PC-3 (cell line): ENCODE measurements around the gene DOCK1. TPM values are rescaled to one million over a fixed set of nuclear protein-coding genes. Genes with fewer than 3 reads are reported as not detected.

ENCODE experiments used
- ATAC-seq: fragments of 200-7000 bp; cut with Tn5 transposase; 2 replicates; pipeline ENCODE4 v1.9.1; 2020; ENCODE audit warnings: mild to moderate bottlenecking, moderate library complexity
- BruUV-seq: library from RNA; stranded (reverse); fragments of 400-500 nt; replicated peaks from 2 replicates; lab custom pipeline; 2021; lab: Mats Ljungman, UMichigan
- CTCF ChIA-PET: fragments of 300-600 bp; sonication (Branson Sonifier 250); formaldehyde crosslinking; loops from one replicate; lab custom pipeline; 2022; ENCODE audit warnings: antibody characterized with exemption; lab: Charles Lee
- POLR2A ChIA-PET: fragments of 300-600 bp; sonication (Branson Sonifier 250); formaldehyde crosslinking; loops from one replicate; lab custom pipeline; 2022; ENCODE audit warnings: antibody characterized with exemption; ENCODE audit not compliant: unreplicated experiment; lab: Charles Lee
- DNase-seq: peaks from one replicate; pipeline ENCODE4 v3.0.0-alpha.2; 2015
- H2AFZ ChIP-seq: fragments of 300-600 bp; sonication (generic); 2 replicates; pipeline ENCODE4 v1.6.0; 2016; ENCODE audit warnings: antibody characterized with exemption, low read length
- H3F3A ChIP-seq: fragments of 300-600 bp; sonication (generic); one replicate; pipeline ENCODE4 v1.6.0; 2017; ENCODE audit warnings: antibody characterized with exemption, low read length, control low read depth, mild to moderate bottlenecking; ENCODE audit not compliant: unreplicated experiment
- H3K27ac ChIP-seq: fragments of 300-600 bp; sonication (generic); 2 replicates; pipeline ENCODE4 v1.5.1; 2016; ENCODE audit warnings: mild to moderate bottlenecking, low read length
- H3K27me3 ChIP-seq: fragments of 300-600 bp; sonication (generic); 2 replicates; pipeline ENCODE4 v1.6.1; 2016; ENCODE audit warnings: low read length, mixed read lengths
- H3K36me3 ChIP-seq: fragments of 300-600 bp; sonication (generic); 2 replicates; pipeline ENCODE4 v1.6.1; 2016; ENCODE audit warnings: low read depth, mixed run types, low read length, mixed read lengths
- H3K4me1 ChIP-seq: fragments of 300-600 bp; sonication (generic); 2 replicates; pipeline ENCODE4 v1.5.1; 2016; ENCODE audit warnings: low read length; ENCODE audit not compliant: insufficient read depth
- H3K4me2 ChIP-seq: fragments of 300-600 bp; sonication (generic); 2 replicates; pipeline ENCODE4 v1.6.0; 2016; ENCODE audit warnings: low read length
- H3K4me3 ChIP-seq: fragments of 300-600 bp; sonication (generic); 2 replicates; pipeline ENCODE4 v1.5.1; 2016; ENCODE audit warnings: mild to moderate bottlenecking, low read length, mixed read lengths
- H3K79me2 ChIP-seq: fragments of 300-600 bp; sonication (generic); 2 replicates; pipeline ENCODE4 v1.6.1; 2017; ENCODE audit warnings: low read length, mixed read lengths
- H3K9ac ChIP-seq: fragments of 300-600 bp; sonication (generic); 2 replicates; pipeline ENCODE4 v1.6.0; 2016; ENCODE audit warnings: mild to moderate bottlenecking, low read length
- H3K9me2 ChIP-seq: fragments of 300-600 bp; sonication (generic); replicated peaks from 2 replicates; pipeline ENCODE4 v1.6.1; 2016; ENCODE audit warnings: mixed run types, low read length, mixed read lengths
- H3K9me3 ChIP-seq: fragments of 300-600 bp; sonication (generic); 2 replicates; pipeline ENCODE4 v1.6.1; 2016; ENCODE audit warnings: low read length, mixed read lengths
- H4K20me1 ChIP-seq: fragments of 300-600 bp; sonication (generic); 2 replicates; pipeline ENCODE4 v1.6.1; 2016; ENCODE audit warnings: low read length, mixed read lengths
- CTCF ChIP-seq: fragments of 300-600 bp; sonication (generic); conservative IDR thresholded peaks from 2 replicates; pipeline ENCODE4 v1.5.1; 2017; ENCODE audit warnings: antibody characterized with exemption, low read depth, mild to moderate bottlenecking, low read length
- EZH2 ChIP-seq: fragments of 300-600 bp; sonication (generic); IDR thresholded peaks from one replicate; pipeline ENCODE4 v1.6.1; 2017; ENCODE audit warnings: antibody characterized with exemption, mild to moderate bottlenecking, low read length; ENCODE audit not compliant: unreplicated experiment
- EZH2phosphoT487 ChIP-seq: fragments of 300-600 bp; sonication (generic); IDR thresholded peaks from 2 replicates; pipeline ENCODE4 v1.6.1; 2018; ENCODE audit warnings: mild to moderate bottlenecking, antibody characterized with exemption, low read length, borderline replicate concordance
- intact Hi-C: fragments of 100-400 bp; cut with micrococcal nuclease; formaldehyde crosslinking; loops from 2 replicates; pipeline ENCODE4 v1.9.0; 2023
- total RNA-seq: library from RNA; depleted of rRNA; stranded (reverse); fragments of >200 nt; gene quantifications from 2 replicates; pipeline ENCODE4 v1.2.3, GENCODE V29; 2014

The DOCK1 gene
- total RNA-seq, 1 experiment from 2014 or later: 34.3 TPM

GRCh38 chr10:127203067-127203466, 297.8 kb downstream of the DOCK1 start:
- H3K27me3 ChIP-seq: no peaks in the 10 kb centered on the region
- H4K20me1 ChIP-seq: no peaks in the 10 kb centered on the region
- no peak overlapping the region for H3K27ac ChIP-seq
- CTCF ChIA-PET: no interaction called here
- TF ChIP-seq EZH2phosphoT487 (no peak), CTCF (no peak), EZH2 (no peak)
- intact Hi-C loops: no loop called here
- ATAC-seq (no peak), DNase-seq (no peak)
- no peak overlapping the region for H3K9ac ChIP-seq
- H3K4me2 ChIP-seq: no peak overlapping the region
- H3K4me3 ChIP-seq: no peak overlapping the region
- no peaks in the 10 kb centered on the region for H3K9me2 ChIP-seq
- no TSS peak for BruUV-seq
- no peaks in the 10 kb centered on the region for H3K4me1 ChIP-seq
- H3K79me2 ChIP-seq: no peaks in the 10 kb centered on the region
- no peak overlapping the region for H2AFZ ChIP-seq
- POLR2A ChIA-PET: no interaction called here
- H3K36me3 ChIP-seq: no peaks in the 10 kb centered on the region
- no peaks in the 10 kb centered on the region for H3K9me3 ChIP-seq
- no peaks in the 10 kb centered on the region for H3F3A ChIP-seq

- no peaks in the 10 kb centered on the region for H3K36me3 ChIP-seq
- POLR2A ChIA-PET: no interaction called here
These were observed 301.9 kb downstream of the DOCK1 start for GRCh38 chr10:127207081-127207480.

More at GRCh38 chr10:127207081-127207480, 301.9 kb downstream of the DOCK1 start:
- no peak for TF ChIP-seq EZH2
- TF ChIP-seq EZH2phosphoT487: no peak
- no peak for TF ChIP-seq CTCF
- H2AFZ ChIP-seq: no peak overlapping the region
- H3K9me2 ChIP-seq: no peaks in the 10 kb centered on the region
- no peaks in the 10 kb centered on the region for H3F3A ChIP-seq
- intact Hi-C loops: no loop called here
- ATAC-seq (no peak), DNase-seq (no peak)
- no peaks in the 10 kb centered on the region for H3K4me1 ChIP-seq
- no peak overlapping the region for H3K4me3 ChIP-seq
- H3K9ac ChIP-seq: no peak overlapping the region
- no peaks in the 10 kb centered on the region for H3K79me2 ChIP-seq
- no peaks in the 10 kb centered on the region for H4K20me1 ChIP-seq
- H3K27me3 ChIP-seq: no peaks in the 10 kb centered on the region
- no TSS peak for BruUV-seq
- CTCF ChIA-PET: no interaction called here
- H3K27ac ChIP-seq: no peak overlapping the region
- no peaks in the 10 kb centered on the region for H3K9me3 ChIP-seq
- H3K4me2 ChIP-seq: no peak overlapping the region
